Fibroblast of peridontal ligament (primary cell): Measurements from ENCODE around the gene CLDN16.

Source experiments
- DNase-seq: peaks from one replicate; pipeline ENCODE4 v3.0.0-alpha.2; 2010; ENCODE audit errors: extremely low read depth

CLDN16 gene

DNA sequence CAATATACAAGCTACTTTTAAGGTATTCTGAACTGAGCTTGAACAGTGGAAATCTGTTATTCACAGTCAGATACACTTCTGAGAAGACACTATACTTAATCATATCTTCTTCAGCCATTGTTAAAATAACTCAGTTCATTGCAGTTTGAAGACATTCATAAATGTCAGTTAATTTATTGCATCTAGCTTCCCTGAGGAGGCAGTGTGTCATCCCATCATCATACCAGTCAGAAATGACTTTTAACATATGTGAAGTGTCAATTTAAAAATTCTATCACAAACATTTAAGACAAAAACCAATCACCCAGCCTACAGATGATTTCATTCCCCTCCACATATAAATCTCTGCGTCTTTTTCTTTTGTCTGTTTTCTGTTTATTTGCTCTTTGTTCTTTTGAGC is 54.3 kb downstream of the CLDN16 start:
- no peak for DNase-seq

DNA sequence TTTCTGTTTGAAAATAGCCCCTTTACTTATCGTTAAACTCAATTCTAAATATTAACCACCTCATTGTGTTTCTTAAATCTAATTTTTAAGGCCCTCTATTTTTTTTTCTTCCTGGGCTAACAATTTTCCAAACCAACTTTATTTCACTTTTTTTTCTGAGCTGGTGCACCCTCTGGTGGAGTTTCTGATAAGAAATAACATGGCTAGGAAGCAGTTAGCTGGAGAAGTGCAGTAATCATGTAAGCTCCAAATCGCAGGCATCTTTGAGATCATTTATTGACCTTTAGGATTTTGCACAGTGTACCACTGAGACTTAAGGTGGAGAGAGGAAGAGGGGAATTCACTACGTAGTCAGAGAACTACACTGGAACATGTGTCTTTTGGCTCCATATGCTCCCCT is 55.3 kb downstream of the CLDN16 start:
- DNase-seq: peak; percentile 69

DNA sequence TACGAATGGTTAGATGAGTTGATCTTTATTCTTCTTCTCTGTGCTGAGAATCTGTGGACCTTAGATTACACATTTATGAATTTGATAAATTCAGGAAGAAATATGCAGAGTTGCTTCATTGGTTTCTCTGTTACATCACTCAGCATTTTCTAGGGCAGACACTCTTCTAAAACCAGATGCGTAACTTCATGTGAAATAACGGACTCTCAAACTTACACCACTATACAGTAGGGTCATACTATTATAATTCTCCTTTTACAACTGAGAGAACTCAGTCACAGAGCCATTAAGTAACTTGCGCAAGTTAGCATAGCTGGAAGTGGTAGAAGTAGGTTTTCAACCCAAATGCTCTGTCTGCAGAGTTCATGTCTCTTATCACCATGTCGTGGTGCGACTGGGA is 56.0 kb downstream of the CLDN16 start:
- DNase-seq: no peak

DNA sequence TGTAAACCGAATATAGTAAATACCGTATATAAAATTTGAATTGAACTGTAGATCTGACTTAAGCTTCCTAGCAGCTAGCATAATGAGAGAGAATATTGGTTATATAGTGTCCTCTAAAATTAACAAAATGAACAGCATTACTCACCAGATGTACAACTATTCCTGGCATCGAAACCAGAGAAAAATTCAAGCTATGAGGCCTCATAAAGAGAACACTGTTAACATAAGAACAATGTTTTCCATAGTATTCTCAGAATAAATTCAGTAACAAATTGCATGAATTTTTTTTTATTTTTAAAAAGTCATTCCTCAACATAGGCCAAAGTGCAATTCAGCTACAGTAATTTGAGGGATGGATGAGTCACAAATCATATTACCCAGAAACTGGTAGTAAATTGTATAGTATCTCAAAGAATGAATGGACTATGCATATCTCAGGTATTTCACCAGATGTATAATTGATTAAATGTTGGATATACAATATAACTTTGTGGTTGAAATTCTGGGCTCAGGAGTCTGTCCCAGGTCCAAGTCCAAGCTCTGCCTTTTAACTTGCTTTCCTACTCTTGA is 56.7 kb downstream of the CLDN16 start:
- peak; percentile 36 for DNase-seq

DNA sequence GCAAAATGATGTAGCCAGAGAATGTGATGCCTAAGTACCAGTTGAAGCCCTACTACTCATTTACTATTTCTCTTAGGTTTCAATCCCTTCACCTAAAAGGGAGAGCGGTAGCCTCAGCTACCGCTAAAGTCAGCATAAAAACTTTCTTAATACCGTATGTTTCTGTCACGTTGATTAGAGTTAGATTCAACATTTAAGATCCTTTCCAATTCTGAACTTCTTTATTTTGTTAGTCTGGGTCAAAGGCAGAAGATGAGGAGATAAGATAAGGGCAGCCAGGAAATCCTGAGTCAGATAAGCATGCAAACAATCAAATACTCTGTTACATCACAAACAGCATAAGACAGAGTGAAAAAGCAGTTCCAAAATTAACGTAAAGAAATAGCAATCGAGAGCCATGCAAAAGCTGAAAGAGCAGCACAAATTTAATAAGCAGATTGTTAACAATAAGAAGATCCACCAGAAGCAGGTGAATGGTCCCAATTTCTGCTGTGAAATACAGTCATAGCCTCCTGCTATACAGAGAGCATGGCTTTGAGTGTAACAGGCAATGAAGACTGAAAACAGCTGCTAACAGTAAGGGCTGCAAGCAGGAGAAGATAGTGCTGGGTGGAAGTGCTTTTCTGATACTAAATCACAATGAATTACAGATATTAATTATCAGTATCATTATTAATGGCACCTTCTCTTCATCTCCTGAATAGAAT is 58.8 kb downstream of the CLDN16 start:
- DNase-seq: no peak

DNA sequence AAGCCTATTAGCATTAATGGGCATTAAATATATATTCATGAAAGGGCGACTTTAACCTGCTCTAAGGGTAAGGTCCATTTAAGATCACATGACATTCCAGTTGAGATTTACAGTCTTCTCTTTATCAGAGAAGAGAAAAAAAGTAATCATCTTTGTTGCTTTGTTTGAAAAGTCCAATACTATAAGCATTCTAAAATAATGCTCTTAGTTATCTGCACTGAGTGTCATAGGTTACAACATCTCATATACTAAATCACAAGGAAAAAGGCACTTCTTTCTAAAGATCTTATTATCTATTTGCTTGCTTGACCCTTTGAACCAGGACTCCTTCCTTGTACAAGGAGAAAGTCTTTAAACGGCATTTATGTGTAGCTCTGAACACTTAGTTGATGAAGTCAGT is 60.3 kb downstream of the CLDN16 start:
- no peak for DNase-seq

DNA sequence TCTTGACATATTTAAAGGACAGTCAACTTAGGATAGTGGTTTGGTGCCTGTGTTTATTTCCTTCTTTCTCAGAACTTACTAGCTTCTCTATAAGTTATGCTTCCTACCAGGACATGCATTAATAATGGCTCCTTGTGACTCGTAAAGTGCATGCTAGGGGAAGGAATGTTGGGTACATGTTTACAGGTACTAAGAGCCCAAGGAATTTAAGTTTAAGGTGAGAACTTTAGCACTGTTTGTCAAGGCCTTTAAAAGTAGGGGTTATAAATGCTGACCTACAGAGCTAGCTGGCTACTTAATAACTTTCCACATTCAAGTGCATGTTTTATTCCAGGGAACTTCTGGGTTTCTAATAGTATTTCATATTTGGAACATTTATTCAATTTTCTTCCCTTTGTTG is 61.8 kb downstream of the CLDN16 start, which contains the start of gene TMEM207:
Gene TMEM207, minus strand, starts transcription at position 101 of the 400 bp plus-strand sequence. Its CDS starts 92 bp downstream, at position 9.
- DNase-seq: no peak

DNA sequence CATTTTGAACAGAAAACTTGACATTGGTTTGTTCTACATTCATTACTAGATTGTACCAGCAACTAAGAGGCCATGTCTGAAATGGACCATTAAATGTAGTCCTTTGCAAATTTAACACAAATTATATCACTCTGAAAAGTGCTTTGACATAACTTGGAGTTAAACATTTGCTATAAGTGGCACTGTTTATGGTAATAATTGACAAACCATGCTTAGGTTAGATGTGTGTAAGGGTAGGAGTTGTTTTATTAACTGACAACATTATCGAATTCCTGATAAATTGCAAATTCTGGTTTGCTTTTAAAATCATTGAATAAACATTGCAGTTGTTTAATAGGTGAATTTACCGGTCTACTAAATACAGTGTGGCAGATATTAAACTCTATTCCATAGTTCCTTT is 67.9 kb downstream of the CLDN16 start:
- no peak for DNase-seq

DNA sequence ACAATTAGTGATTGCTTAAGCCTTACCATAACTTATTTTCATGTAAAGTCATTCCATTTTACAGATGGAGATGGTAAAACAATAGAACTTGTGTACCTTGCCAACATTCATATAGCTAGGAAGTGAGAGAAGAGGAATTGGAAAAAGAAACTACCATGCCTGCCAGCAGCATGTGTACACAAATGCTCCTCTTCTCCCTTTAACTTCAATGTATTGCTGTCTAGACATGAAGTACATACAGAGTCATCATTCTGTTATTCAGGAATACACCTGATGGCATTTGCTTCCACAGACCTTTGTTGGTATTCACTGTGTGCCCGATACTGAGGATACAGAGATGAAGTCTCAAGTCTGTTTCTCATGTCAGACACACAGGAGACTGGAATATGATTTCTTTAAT is 68.8 kb downstream of the CLDN16 start:
- no peak for DNase-seq

DNA sequence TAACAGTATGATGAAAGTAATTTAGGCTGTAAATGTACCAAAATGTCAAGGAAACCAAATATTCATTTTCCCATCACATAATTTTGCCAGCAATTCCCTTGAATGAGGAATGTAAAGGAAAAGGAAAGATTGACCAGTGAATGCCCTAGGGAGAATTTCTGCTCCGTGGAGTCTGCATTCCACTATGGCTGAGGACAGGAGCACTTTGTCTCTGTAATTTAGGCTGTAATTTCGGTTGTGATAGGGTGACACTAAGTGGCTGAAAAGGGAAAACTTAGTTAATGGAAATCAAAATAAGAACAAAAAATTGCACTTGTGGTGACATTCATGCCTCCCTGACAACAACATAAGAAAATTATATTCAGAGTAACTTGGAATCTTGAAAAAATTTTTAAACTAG is 70.1 kb downstream of the CLDN16 start:
- peak; percentile 20 for DNase-seq
